Body of pancreas (tissue), 4 donors: ENCODE results near the gene PACS2.

Experiments used
- POLR2A ChIP-seq, 3 donors: fragments of 450-650 bp; IDR thresholded peaks; one replicate each; pipeline ENCODE4 v1.6.1; 2016; ENCODE audit warnings: antibody characterized with exemption in 3 of 3, mild to moderate bottlenecking in 2 of 3
- TF ChIP-seq, protein P1 (sequence below), 7 experiments: fragments of 450-650 bp in 4 of 7; fragments of 200-600 bp in 3 of 7; sonication (generic) in 3 of 7; IDR thresholded peaks; one replicate each; pipeline ENCODE4 v1.5.1; 2016 to 2019; ENCODE audit warnings: antibody characterized with exemption in 7 of 7

DNA sequence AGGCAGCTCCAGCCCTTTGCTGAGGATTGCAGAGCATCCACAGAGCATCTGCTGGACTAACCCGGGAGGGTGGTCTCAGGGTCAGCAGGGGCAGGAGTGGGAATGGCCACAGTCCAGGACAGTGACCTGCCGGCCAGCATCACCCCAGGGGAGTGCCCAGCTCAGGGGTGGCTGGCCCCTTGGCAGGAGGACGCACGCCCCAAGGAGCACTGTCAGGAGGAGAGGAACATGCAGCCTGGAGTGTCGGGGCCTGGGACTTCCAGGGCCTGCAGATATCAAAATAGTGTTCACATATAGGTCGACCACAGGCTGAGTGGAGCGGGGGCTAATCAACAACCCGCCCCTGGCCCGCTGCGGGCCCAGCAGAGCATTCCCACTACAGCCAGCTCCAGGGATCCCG is 50.6 kb downstream of the PACS2 start:
- TF ChIP-seq, protein P1, sequence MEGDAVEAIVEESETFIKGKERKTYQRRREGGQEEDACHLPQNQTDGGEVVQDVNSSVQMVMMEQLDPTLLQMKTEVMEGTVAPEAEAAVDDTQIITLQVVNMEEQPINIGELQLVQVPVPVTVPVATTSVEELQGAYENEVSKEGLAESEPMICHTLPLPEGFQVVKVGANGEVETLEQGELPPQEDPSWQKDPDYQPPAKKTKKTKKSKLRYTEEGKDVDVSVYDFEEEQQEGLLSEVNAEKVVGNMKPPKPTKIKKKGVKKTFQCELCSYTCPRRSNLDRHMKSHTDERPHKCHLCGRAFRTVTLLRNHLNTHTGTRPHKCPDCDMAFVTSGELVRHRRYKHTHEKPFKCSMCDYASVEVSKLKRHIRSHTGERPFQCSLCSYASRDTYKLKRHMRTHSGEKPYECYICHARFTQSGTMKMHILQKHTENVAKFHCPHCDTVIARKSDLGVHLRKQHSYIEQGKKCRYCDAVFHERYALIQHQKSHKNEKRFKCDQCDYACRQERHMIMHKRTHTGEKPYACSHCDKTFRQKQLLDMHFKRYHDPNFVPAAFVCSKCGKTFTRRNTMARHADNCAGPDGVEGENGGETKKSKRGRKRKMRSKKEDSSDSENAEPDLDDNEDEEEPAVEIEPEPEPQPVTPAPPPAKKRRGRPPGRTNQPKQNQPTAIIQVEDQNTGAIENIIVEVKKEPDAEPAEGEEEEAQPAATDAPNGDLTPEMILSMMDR (IDR thresholded peaks at IDR 0.05), result no peak
- no peak for TF ChIP-seq POLR2A (IDR thresholded peaks at IDR 0.05)
